AG04450 (cell line): ENCODE data around the gene MASP1. TPM values are rescaled to one million over a fixed set of nuclear protein-coding genes. Genes with fewer than 3 reads are reported as not detected.

Source experiments
- CTCF ChIA-PET: fragments of 300-600, 350-600 bp; formaldehyde crosslinking; extraction: SDS; loops from one replicate; lab custom pipeline; 2022; ENCODE audit warnings: antibody characterized with exemption, inconsistent platforms; lab: Charles Lee
- POLR2A ChIA-PET: fragments of 350-600 bp; formaldehyde crosslinking; extraction: SDS; loops from one replicate; lab custom pipeline; 2021; ENCODE audit warnings: antibody characterized with exemption, inconsistent platforms; lab: Yijun Ruan, JAX
- DNase-seq: peaks from one replicate; pipeline ENCODE4 v3.0.0-alpha.2; 2011; ENCODE audit warnings: low read depth, low spot score
- H3K27ac ChIP-seq: one replicate; pipeline ENCODE4 v1.5.1; 2012; ENCODE audit warnings: low read depth, low read length, control low read depth
- H3K27me3 ChIP-seq: one replicate; pipeline ENCODE4 v1.6.0; 2012; ENCODE audit warnings: low read length; ENCODE audit not compliant: control insufficient read depth, insufficient read depth
- H3K4me3 ChIP-seq: 2 replicates; pipeline ENCODE4 v1.5.1; 2011; ENCODE audit warnings: mild to moderate bottlenecking, low read depth, low read length, control low read depth
- H3K9me3 ChIP-seq: 2 replicates; pipeline ENCODE4 v1.5.1; 2012; ENCODE audit warnings: low read length; ENCODE audit not compliant: control insufficient read depth, insufficient read depth
- CTCF ChIP-seq: IDR thresholded peaks from 2 replicates; pipeline ENCODE4 v1.5.1; 2011; ENCODE audit warnings: low read depth, low read length, control low read depth, inconsistent platforms
- polyA plus RNA-seq: library from polyadenylated mRNA; depleted of rRNA; stranded (reverse); fragments of >200 nt; gene quantifications from 2 replicates; pipeline ENCODE4 v1.2.3, GENCODE V29; 2011

The MASP1 gene
- polyA plus RNA-seq, 1 experiment: 80.7 TPM

- POLR2A ChIA-PET: interaction anchor here (1.6 to 1.7 kb wide), 2 partner anchors 15 to 31 kb away, joined by 5 to 6 read pairs; no protein-coding TSS in a partner anchor
- CTCF ChIA-PET: interaction anchor here (1.6 to 7.0 kb wide), 4 partner anchors 11 to 157 kb away, joined by 7 to 54 read pairs (median 16); partner anchors contain the start of gene RPL39L
- no peaks in the 10 kb centered on the region for H3K27me3 ChIP-seq
- no peak for TF ChIP-seq CTCF
- no peaks in the 10 kb centered on the region for H3K9me3 ChIP-seq
- no peak overlapping the region for H3K27ac ChIP-seq
- H3K4me3 ChIP-seq: no peak overlapping the region
- no peak for DNase-seq
Measured at GRCh38 chr3:187296058-187296457, 4.5 kb upstream of the MASP1 start.

GRCh38 chr3:187295316-187296034 lies 3.9 kb upstream of the MASP1 start:
- H3K27me3 ChIP-seq: no peaks in the 10 kb centered on the region
- H3K27ac ChIP-seq: no peak overlapping the region
- ChIA-PET CTCF (interaction anchor here (0.6 to 7.0 kb wide), 11 partner anchors 12 to 546 kb away, joined by 3 to 54 read pairs (median 7); partner anchors contain the start of gene RPL39L), POLR2A (interaction anchor here (1.1 to 1.7 kb wide), 3 partner anchors 14 to 75 kb away, joined by 5 to 6 read pairs (median 5); no protein-coding TSS in a partner anchor)
- no peak for DNase-seq
- H3K9me3 ChIP-seq: no peaks in the 10 kb centered on the region
- H3K4me3 ChIP-seq: no peak overlapping the region
- peak; percentile 36 for TF ChIP-seq CTCF

GRCh38 chr3:187293516-187294430 lies 2.2 kb upstream of the MASP1 start:
- no peak overlapping the region for H3K27ac ChIP-seq
- no peak for DNase-seq
- no peak overlapping the region for H3K4me3 ChIP-seq
- POLR2A ChIA-PET: interaction anchor here (0.9 kb wide), 1 partner anchor 12 kb away, joined by 3 read pairs; no protein-coding TSS in a partner anchor
- CTCF ChIA-PET: interaction anchor here (0.8 to 7.0 kb wide), 9 partner anchors 18 to 385 kb away, joined by 3 to 54 read pairs (median 4); no protein-coding TSS in a partner anchor
- H3K9me3 ChIP-seq: no peaks in the 10 kb centered on the region
- no peak for TF ChIP-seq CTCF
- H3K27me3 ChIP-seq: no peaks in the 10 kb centered on the region

GRCh38 chr3:187292631-187293515 lies 1.3 kb upstream of the MASP1 start:
- Histone ChIP-seq H3K4me3 (no peak overlapping the region), H3K27ac (no peak overlapping the region), H3K27me3 (no peaks in the 10 kb centered on the region), H3K9me3 (no peaks in the 10 kb centered on the region)
- ChIA-PET POLR2A (interaction anchor here (0.9 to 1.2 kb wide), 2 partner anchors 11 to 45 kb away, joined by 3 read pairs; no protein-coding TSS in a partner anchor), CTCF (interaction anchor here (0.6 to 7.0 kb wide), 7 partner anchors 19 to 386 kb away, joined by 3 to 54 read pairs (median 3); partner anchors contain the start of gene RPL39L)
- TF ChIP-seq CTCF: no peak
- DNase-seq: no peak
